OCI-LY7 (cell line): ENCODE data around the gene PPIL6.

Experiments used
- CTCF ChIP-seq: fragments of 200-600 bp; sonication (generic); conservative IDR thresholded peaks from 2 replicates; pipeline ENCODE4 v1.5.1; 2014; ENCODE audit warnings: mild to moderate bottlenecking, antibody characterized with exemption, low read length, moderate library complexity, mixed read lengths
- EZH2phosphoT487 ChIP-seq: fragments of 200-600 bp; sonication (generic); IDR thresholded peaks from 2 replicates; pipeline ENCODE4 v1.6.1; 2018; ENCODE audit warnings: low read depth, borderline replicate concordance, mild to moderate bottlenecking, mixed run types, antibody characterized with exemption, low read length, moderate library complexity, mixed read lengths

- TF ChIP-seq CTCF = no peak
- no peak for TF ChIP-seq EZH2phosphoT487
These were observed 40.6 kb upstream of the PPIL6 start for GRCh38 chr6:109480993-109481480.
